Stimulated activated CD4-positive, alpha-beta T cell treated with anti-CD3 and anti-CD28 coated beads, Interleukin-4, amount 100 ng/mL, for 24 hours (primary cell): ENCODE measurements around the gene XIRP2.

Experiments
- DNase-seq: peaks from one replicate; pipeline ENCODE4 v3.0.0-alpha.2; 2020

The XIRP2 gene

DNA sequence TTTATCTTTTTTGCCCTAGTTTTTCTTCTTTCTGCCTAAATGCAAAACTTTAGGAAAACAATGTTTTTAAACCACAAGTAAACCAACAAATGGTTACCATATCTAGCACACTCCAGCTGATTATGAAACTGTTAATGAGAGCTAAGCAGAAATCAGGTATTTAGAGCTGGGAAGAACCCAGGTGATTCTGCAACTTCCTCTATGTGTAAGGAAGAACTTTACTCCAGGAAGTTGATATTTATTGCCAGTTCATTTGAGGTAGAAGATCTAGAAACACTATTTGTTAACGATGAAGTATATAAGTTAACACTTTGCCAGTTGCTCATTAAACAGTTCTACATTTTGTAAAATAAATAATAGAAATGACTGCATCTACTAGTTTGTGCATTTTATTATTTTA lies 409.7 kb downstream of the XIRP2 start:
- DNase-seq: no peak
